Fibroblast of peridontal ligament (primary cell): ENCODE results near the gene ATP5MK.
"Not testable (repeated sequence)": the region's sequence is repeated elsewhere in the genome, so short reads cannot be mapped to it uniquely, and the experiment has no call there.

ENCODE experiments used
- DNase-seq: peaks from one replicate; pipeline ENCODE4 v3.0.0-alpha.2; 2010; ENCODE audit errors: extremely low read depth

Gene ATP5MK

DNA sequence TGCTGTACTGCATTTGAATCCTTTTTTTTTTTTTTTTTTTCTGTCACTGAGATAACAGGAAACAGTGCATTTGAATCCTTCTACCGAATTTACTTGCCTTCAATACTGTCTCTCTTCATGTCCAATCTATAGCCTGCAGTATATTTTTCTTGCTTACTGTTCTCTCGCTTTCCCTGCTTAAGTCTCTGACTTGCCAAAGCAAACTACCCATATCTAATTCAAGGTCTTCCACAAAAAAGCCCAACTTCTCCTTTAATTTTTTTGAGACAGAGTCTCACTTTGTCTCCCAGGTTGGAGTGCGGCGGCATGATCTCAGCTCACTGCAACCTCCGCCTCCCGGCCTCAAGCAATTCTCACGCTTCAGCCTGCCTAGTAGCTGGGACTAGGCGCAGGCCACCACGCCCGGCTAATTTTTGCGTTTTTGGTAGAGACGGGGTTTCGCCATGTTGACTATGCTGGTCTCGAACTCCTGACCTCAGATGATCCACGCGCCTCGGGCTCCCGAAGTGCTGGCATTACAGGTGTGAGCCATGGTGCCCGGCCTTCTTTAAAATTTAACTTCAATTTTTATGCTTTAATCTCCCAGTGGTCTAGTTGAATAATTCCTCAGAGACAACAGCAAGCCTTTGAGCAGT is 1.0 kb upstream of the ATP5MK start:
- DNase-seq = peak; percentile 6

DNA sequence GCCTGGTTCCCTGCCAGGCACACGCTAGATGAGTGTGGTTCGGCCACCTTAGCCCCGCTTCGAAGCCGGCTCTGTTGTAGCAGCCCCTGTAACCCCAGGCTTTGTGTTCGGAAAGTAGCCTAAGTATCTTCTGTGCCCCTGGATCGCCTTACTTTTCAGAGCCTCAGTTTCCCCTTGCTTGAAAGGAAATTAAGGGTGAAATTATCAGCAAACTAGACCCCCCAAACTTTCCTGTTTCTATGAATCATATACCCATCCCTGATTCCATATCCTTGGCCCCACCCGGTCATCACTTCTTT is 463 bp upstream of the ATP5MK start:
- no peak for DNase-seq

DNA sequence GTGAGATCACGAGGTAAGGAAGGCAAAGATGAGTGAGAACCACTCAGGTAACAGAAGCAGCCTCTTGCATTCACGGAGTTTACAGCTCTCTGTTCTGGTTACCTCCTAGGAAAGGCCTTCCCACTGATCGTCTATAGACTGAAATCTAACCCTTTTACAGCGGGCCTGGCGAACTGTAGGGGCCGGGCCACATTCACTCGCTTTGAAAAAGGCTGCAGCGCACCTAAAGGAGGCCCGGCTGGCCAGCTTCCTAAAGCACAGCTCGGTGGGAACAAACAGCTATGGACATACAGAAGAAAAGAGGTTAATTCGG is 565 bp downstream of the ATP5MK start:
- DNase-seq = no peak

DNA sequence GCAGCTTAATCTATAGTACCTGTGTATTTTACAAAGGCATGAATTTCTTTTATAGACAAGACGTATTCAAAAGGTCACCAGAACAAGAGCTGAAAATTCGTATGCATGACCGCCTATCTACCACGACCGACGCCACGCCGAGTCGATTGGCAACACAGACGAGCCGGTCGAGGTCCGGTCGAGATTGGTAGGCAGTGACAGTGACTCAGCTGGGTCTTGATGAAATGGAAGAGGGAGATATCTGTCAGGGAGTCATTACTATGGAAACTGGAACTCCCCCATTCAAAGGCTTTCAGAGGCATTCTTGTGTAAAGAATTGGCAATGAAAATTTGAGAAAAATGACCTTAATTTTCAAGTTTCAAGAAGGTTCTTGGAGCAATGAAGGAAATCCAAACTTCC is 2.1 kb downstream of the ATP5MK start:
- no peak for DNase-seq

DNA sequence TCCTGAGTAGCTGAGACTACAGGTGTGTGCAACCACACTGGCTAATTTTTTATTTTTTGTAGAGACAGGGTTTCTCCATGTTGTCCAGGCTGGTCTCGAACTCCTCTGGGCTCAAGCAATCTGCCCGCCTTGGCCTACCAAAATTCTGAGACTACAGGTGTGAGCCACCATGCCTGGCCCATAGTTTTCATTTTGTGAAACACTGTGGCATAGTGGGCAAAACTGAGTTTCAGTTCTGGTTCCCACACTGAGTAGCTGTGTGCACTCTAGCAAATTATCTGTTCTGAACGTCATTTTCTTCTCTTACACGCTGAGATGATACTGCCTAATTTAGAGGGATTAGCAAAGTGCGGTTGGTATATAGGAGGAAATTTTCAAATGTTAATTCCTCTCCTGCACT is 13.5 kb downstream of the ATP5MK start:
- no peak for DNase-seq

DNA sequence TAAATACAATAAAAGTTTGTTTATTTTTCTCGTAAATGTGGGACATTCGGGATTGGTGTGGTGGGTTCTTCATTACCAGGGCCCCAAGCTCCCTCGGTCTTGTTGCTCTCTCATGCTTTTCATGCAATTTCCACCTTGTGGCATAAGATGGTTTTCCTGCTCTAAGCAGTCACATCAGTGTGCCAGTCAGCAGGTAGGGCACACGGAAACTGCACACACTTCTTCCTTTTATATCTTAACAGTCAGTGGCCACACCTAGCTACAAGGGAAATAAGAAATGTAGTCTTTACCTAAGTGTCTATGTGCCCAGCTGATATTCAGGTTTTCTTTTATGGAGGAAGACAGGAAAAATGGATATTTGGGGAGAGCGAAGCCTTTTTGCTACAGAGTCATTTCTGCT is 22.0 kb downstream of the ATP5MK start:
- no peak for DNase-seq

DNA sequence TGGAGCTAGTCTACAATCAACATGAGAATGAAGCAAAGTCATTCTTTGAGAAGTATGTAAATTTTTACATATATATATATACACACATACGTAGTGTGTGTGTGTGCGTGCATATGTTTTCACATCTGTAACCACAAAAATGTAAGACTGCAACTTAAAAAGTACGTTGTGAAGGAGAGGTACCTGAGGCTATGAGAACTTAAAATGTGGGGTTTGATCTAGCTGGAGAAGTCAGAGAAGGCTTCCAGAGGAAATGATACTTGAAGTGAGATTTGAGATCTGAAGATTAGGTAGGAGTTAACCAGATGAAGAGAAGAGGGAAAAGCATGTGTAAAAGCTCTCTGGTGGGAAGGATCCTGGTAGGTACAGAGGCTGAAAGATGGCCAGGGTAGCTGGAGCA is 22.7 kb downstream of the ATP5MK start:
- no peak for DNase-seq

DNA sequence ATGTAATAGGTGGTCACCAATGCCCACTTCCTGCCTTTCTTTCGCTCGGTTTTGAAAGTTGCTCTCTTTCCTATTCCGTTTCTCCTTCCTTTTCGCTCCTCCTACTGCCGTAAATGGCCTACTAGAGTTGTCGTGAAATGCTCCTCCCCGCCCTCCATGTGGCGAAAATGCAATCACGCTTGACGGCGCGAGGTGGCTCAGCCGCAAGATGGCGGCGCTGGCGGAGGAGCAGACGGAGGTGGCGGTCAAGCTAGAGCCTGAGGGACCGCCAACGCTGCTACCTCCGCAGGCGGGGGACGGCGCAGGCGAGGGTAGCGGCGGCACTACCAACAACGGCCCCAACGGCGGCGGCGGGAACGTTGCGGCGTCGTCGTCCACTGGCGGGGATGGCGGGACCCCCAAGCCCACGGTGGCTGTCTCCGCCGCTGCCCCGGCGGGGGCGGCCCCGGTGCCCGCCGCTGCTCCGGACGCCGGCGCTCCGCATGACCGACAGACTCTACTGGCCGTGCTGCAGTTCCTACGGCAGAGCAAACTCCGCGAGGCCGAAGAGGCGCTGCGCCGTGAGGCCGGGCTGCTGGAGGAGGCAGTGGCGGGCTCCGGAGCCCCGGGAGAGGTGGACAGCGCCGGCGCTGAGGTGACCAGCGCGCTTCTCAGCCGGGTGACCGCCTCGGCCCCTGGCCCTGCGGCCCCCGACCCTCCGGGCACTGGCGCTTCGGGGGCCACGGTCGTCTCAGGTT is 28.3 kb downstream of the ATP5MK start, which contains the start of gene TAF5:
Gene TAF5, plus strand, starts transcription at position 195 of the 737 bp plus-strand sequence. Its CDS starts 14 bp downstream, at position 209.
- DNase-seq = peak; percentile 95

DNA sequence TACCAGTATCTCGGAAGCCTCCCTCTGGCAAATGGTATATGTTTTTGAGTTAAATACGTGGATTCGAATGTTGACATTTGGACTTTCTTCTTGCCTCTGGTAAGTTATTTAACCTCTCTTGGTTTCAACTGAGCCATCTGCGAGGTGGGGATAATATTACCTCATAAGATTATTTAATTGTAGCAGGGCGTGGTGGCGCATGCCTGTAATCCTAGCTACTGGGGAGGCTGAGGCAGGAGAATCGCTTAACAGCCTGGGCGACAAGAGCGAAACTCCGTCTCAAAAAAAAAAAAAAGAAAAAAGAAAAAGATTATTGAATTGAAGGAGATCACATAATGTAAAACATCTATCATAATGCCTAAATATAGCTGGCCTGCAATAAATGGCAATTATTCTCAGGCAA is 28.9 kb downstream of the ATP5MK start:
- peak; percentile 8 for DNase-seq

DNA sequence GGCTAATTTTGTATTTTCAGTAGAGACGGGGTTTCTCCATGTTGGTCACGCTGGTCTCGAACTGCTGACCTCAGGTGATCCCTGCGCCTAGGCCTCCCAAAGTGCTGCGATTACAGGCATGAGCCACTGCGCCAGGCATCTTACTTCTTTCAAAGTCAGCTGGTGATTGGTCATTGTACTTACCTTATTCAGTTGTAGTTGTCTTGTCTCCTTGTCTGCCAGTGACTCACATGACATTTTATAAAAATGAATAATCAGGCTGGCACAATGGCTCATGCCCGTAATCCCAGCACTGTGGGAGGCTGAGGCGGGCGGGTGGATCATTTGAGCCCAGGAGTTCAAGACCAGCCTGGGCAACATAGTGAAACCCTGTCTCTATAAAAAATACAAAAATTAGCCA is 35.5 kb downstream of the ATP5MK start:
- not testable (repeated sequence) for DNase-seq

DNA sequence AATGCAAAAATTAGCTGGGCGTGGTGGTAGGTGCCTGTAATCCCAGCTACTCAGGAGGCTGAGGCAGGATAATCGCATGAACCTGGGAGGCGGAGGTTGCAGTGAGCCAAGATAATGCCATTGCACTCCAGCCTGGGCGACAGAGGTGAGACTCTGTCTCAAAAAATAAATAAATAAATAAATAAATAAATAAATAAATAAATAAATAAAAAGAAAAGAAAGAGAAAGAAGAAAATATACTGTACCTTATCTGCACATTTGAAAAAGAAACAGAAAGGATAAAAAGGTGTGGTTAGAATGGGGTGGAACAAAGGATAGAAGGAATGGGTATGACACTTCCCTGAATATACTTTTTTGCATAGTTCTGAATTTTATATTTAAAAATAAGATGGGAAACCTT is 36.8 kb downstream of the ATP5MK start:
- not testable (repeated sequence) for DNase-seq

DNA sequence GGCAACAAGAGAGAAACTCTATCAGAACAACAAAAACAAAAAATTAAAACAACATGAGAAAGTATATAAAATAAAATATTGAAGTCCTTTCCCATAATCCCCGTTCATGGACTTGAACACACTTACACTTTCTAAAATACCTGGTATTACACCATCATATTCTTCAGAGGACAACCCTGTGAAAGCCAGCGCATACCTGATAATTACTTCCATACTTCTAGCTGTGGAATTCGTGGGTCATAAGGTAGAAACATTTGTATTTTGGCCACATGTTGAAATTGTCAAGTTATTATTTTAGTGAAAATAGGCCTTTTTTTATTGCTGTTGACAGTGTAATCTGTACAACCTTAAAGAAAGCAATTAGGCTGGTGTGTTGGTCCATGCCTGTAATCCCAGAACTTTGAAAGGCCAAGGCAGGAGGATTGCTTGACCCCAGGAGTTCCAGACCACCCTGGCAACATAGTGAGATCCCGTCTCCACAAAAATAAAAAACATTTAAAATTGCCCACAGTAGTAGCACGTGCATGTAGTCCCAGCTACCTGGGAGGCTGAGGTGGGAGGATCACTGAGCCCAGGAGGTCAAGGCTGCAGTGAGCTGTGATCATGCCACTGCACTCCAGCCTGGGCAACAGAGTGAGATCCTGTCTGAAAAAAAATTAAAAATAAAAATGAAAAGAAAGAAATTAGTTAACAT is 40.2 kb downstream of the ATP5MK start:
- DNase-seq = no peak

DNA sequence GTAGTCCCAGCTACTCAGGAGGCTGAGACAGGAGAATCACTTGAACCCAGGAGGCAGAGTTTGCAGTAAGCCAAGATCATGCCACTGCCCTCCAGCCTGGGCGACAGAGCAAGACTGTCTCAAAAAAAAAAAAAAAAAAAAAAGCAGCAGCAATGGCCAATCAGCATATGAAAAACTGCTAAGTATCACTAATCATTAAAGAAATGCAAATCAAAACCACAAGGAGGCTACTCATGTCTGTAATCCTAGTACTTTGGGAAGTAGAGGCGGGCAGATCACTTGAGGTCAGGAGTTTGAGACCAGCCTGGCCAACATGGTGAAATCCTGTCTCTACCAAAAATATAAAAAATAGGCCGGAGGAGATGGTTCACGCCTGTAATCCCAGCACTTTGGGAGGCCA is 41.7 kb downstream of the ATP5MK start:
- DNase-seq = not testable (repeated sequence)

DNA sequence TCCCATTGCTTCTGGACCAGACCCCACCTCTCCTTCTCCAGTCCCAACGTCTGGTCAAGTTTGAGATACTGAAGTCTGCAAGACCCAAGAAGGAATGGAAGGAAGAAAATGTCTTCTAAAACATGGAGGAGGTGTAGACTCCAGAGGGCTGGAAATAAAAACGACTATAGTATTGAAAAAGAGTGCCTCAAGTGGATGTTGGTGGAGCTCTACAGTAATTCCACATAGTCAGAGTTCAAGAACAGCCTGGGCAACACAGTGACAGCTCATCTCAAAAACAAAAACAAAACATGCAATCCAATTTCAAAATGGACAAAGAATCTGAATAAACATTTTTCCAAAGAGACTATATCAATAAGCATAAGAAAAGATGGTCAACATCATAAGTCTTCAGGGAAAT is 43.0 kb downstream of the ATP5MK start:
- DNase-seq = no peak

DNA sequence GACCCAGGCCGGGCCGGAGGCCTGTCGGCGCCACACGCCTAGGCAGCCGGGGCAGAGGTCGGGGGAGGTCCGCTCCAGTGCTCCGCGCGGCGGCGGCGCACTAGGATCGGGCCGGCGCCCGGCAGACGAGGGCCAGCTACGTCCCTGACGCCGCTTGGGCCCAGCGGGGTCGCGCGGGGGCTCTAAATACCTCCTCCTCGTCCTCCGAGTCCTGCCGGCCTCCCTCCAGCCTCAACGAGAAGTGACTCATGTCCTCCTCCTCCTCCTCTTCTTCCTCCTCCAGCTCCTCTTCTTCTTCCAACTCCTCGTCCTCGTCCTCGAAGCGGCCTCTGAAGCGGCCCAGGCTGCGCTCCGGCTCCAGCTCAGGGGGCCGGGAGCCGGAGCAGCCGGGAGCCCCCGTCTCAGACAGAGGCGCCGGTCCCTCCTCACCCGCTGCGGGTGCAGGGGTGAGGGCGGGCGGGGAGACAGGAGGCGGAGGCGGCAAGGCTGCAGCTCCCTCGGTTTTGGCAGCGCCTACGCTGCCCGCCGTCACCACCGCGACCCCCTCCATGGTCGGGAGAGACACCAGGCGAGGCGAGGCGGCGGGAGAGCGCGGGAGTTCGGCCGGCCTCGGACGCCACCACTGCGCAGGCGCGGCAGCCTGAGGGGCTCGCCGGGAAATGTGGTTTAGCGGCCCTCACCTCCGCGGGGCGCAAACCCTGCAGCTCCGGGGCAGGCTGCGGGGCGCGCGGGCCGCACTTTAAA is 45.6 kb downstream of the ATP5MK start, which contains the start of gene PCGF6:
Gene PCGF6, minus strand, starts transcription at position 624 of the 744 bp plus-strand sequence. Its CDS starts 74 bp downstream, at position 550.
- DNase-seq = peak; percentile 66

DNA sequence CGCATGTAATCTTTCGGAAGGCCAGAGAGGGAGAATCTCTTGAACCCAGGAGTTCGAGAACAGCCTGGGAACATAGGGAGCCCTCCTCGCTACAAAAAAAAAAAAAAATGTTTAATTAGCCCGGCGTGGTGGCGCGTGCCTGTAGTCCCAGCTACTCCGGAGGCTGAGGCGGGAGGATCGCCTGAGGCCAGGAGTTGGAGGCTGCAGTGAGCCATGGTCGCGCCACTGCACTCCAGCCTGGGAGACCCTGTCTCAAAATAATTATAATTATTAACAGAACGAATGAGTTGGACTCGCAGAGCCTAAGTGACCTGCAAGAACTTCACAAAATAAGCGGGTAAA is 46.1 kb downstream of the ATP5MK start:
- DNase-seq = no peak
